Endothelial cell of umbilical vein (primary cell): ENCODE results near the gene EPB41L2. TPM values are rescaled to one million over a fixed set of nuclear protein-coding genes. Genes with fewer than 3 reads are reported as not detected.

ENCODE experiments used
- BruUV-seq: library from RNA; stranded (reverse); fragments of 400-500 nt; replicated peaks from 2 replicates; lab custom pipeline; 2021; lab: Mats Ljungman, UMichigan
- CTCF ChIA-PET: fragments of 300-600, 350-600 bp; sonication (Branson Sonifier 250); formaldehyde crosslinking; loops from one replicate; lab custom pipeline; 2021; ENCODE audit warnings: antibody characterized with exemption, inconsistent platforms; lab: Charles Lee
- POLR2A ChIA-PET: fragments of 300-600, 350-600 bp; sonication (Branson Sonifier 250); formaldehyde crosslinking; loops from one replicate; lab custom pipeline; 2021; ENCODE audit warnings: antibody characterized with exemption, inconsistent platforms; lab: Charles Lee
- DNase-seq: peaks from one replicate; pipeline ENCODE4 v3.0.0-alpha.2; 2011; ENCODE audit warnings: low read depth, low spot score
- FAIRE-seq: peaks from 2 replicates; lab custom pipeline; 2011; peaks lifted over from hg19 to GRCh38; lab: Jason Lieb, UNC
- H2AFZ ChIP-seq: 2 replicates; pipeline ENCODE4 v1.6.0; 2012; ENCODE audit warnings: low read depth, low read length, control low read depth, inconsistent platforms
- H3K27ac ChIP-seq: 2 replicates; pipeline ENCODE4 v1.5.1; 2011; ENCODE audit warnings: low read depth, mild to moderate bottlenecking, control low read depth, low read length, moderate library complexity; ENCODE audit not compliant: insufficient read depth
- H3K27me3 ChIP-seq, 2 experiments: 2 replicates each; pipeline versions ENCODE4 v1.6.0 to v1.6.1; 2011; ENCODE audit warnings: low read length in 2 of 2, mixed read lengths in 1 of 2; ENCODE audit not compliant: control insufficient read depth in 2 of 2, insufficient read depth in 2 of 2
- H3K36me3 ChIP-seq, 2 experiments: 2 replicates in 1 of 2; 3 replicates in 1 of 2; pipeline ENCODE4 v1.5.1; 2011; ENCODE audit warnings: low read length in 2 of 2, mild to moderate bottlenecking in 1 of 2, moderate library complexity in 1 of 2; ENCODE audit not compliant: control insufficient read depth in 2 of 2, insufficient read depth in 2 of 2; ENCODE audit errors: extremely low read depth in 1 of 2
- H3K4me1 ChIP-seq: 3 replicates; pipeline ENCODE4 v1.5.1; 2011; ENCODE audit warnings: mild to moderate bottlenecking, low read length; ENCODE audit not compliant: control insufficient read depth, insufficient read depth; ENCODE audit errors: extremely low read depth
- H3K4me2 ChIP-seq: 2 replicates; pipeline ENCODE4 v1.6.1; 2011; ENCODE audit warnings: low read length, control low read depth, mixed read lengths; ENCODE audit not compliant: insufficient read depth
- H3K4me3 ChIP-seq, 3 experiments: fragments of 200-600 bp in 1 of 3; sonication (generic), shearing (Covaris generic) in 1 of 3; replicated peaks in 1 of 3; 2 replicates each; pipeline ENCODE4 v1.5.1; 2011 to 2016; ENCODE audit warnings: control low read depth in 3 of 3, low read length in 3 of 3, mild to moderate bottlenecking in 2 of 3, inconsistent platforms in 1 of 3, low read depth in 1 of 3, moderate library complexity in 1 of 3; ENCODE audit not compliant: insufficient read depth in 1 of 3
- H3K79me2 ChIP-seq: 2 replicates; pipeline ENCODE4 v1.6.0; 2012; ENCODE audit warnings: low read length, inconsistent platforms; ENCODE audit not compliant: control insufficient read depth, insufficient read depth
- H3K9ac ChIP-seq: replicated peaks from 2 replicates; pipeline ENCODE3; 2011; ENCODE audit warnings: low read length, control low read depth; ENCODE audit not compliant: insufficient read depth; ENCODE audit errors: extremely low read depth
- H3K9me1 ChIP-seq: replicated peaks from 3 replicates; pipeline ENCODE4 v1.6.0; 2011; ENCODE audit warnings: mild to moderate bottlenecking, low read length; ENCODE audit not compliant: control insufficient read depth, insufficient read depth; ENCODE audit errors: extremely low read depth
- H3K9me3 ChIP-seq: replicated peaks from 2 replicates; pipeline ENCODE4 v1.5.1; 2012; ENCODE audit warnings: low read length, inconsistent platforms; ENCODE audit not compliant: control insufficient read depth, insufficient read depth
- H4K20me1 ChIP-seq: replicated peaks from 2 replicates; pipeline ENCODE3; 2011; ENCODE audit warnings: mild to moderate bottlenecking, low read length; ENCODE audit not compliant: control insufficient read depth, insufficient read depth; ENCODE audit errors: extremely low read depth
- CTCF ChIP-seq, 2 donors: IDR thresholded peaks; 1 replicate in 1 of 2; 2 replicates in 1 of 2; pipeline ENCODE4 v1.5.1; 2011; ENCODE audit warnings: low read length in 2 of 2, mild to moderate bottlenecking in 2 of 2, moderate library complexity in 2 of 2, control low read depth in 1 of 2, inconsistent platforms in 1 of 2, low read depth in 1 of 2; ENCODE audit not compliant: insufficient read depth in 1 of 2; ENCODE audit errors: extremely low read depth in 1 of 2
- EZH2 ChIP-seq: IDR thresholded peaks from 2 replicates; pipeline ENCODE4 v1.6.1; 2012; ENCODE audit warnings: borderline replicate concordance, low read depth, mild to moderate bottlenecking, moderate library complexity, low read length, inconsistent platforms; ENCODE audit not compliant: severe bottlenecking
- FOS ChIP-seq: IDR thresholded peaks from 2 replicates; pipeline ENCODE4 v1.6.1; 2011; ENCODE audit warnings: mild to moderate bottlenecking, low read length, moderate library complexity, borderline replicate concordance; ENCODE audit not compliant: insufficient read depth
- GATA2 ChIP-seq: IDR thresholded peaks from 2 replicates; pipeline ENCODE4 v1.7.0; 2011; ENCODE audit warnings: low read depth, mild to moderate bottlenecking, moderate library complexity, mixed read lengths, low read length; ENCODE audit not compliant: insufficient read length, insufficient read depth
- JUN ChIP-seq: IDR thresholded peaks from 2 replicates; pipeline ENCODE4 v1.6.1; 2011; ENCODE audit warnings: borderline replicate concordance, low read depth; ENCODE audit not compliant: insufficient read length, insufficient read depth
- MAX ChIP-seq: IDR thresholded peaks from 2 replicates; pipeline ENCODE4 v1.6.1; 2011; ENCODE audit not compliant: insufficient read depth, insufficient read length
- MYC ChIP-seq: IDR thresholded peaks from one replicate; pipeline ENCODE4 v1.6.1; 2011; ENCODE audit warnings: mild to moderate bottlenecking, low read depth, low read length
- POLR2A ChIP-seq: IDR thresholded peaks from 2 replicates; pipeline ENCODE4 v1.6.1; 2012; ENCODE audit warnings: low read depth, mild to moderate bottlenecking, control low read depth, low read length
- POLR2AphosphoS5 ChIP-seq: IDR thresholded peaks from 2 replicates; pipeline ENCODE4 v1.6.1; 2012; ENCODE audit warnings: low read depth, mild to moderate bottlenecking, control low read depth, low read length, moderate library complexity; ENCODE audit not compliant: insufficient read depth
- dilution Hi-C: fragments of 300-500 bp; cut with MboI; formaldehyde crosslinking; loops from one replicate; pipeline ENCODE4 v1.15.0; 2019; ENCODE audit warnings: low sequenced_read_pairs; ENCODE audit not compliant: extremely low pct_ligation_motif_present
- intact Hi-C: fragments of 100-400 bp; cut with micrococcal nuclease; formaldehyde crosslinking; loops from one replicate; pipeline ENCODE4 v1.10.0; 2022
- polyA plus RNA-seq, 4 experiments: library from polyadenylated mRNA; depleted of rRNA in 3 of 4; stranded (reverse) in 3 of 4; unstranded in 1 of 4; fragments of >200 nt; gene quantifications; 2 replicates each; pipeline versions ENCODE4 v1.2.1 to v1.2.3, GENCODE V29; 2011 to 2012; ENCODE audit warnings: missing spikeins in 1 of 4
- total RNA-seq: library from RNA; stranded (reverse); gene quantifications from 2 replicates; pipeline ENCODE4 v1.2.3, GENCODE V29; 2021

EPB41L2 gene
- total and polyA plus RNA-seq, 2 donors (not counting 3 experiments of a cell fraction or from before 2014, with no cell fraction given): 26.5 to 87.7 TPM

- TF ChIP-seq FOS (no peak), CTCF (IDR thresholded peaks at IDR 0.05; ENCODE audit: extremely low read depth in 1 of 2, insufficient read depth in 1 of 2, low read depth in 1 of 2, low read length in 2 of 2) (no peak), POLR2A (no peak), MYC (no peak), JUN (no peak), MAX (no peak), POLR2AphosphoS5 (no peak), GATA2 (no peak), EZH2 (no peak)
- intact Hi-C loops: no loop called here
- POLR2A ChIA-PET: no interaction called here
- Histone ChIP-seq H4K20me1 (no peaks in the 10 kb centered on the region), H3K9ac (no peak overlapping the region), H3K9me3 (no peaks in the 10 kb centered on the region), H3K4me3 (no peak overlapping the region), H2AFZ (no peak overlapping the region), H3K79me2 (no peaks in the 10 kb centered on the region), H3K4me2 (no peak overlapping the region), H3K27me3 (no peaks in the 10 kb centered on the region), H3K36me3 (no peaks in the 10 kb centered on the region), H3K4me1 (no peaks in the 10 kb centered on the region), H3K9me1 (no peaks in the 10 kb centered on the region), H3K27ac (no peak overlapping the region)
- FAIRE-seq (no peak), DNase-seq (no peak)
- CTCF ChIA-PET: interaction anchor here (1.4 kb wide), 1 partner anchor 10 kb away, joined by 3 read pairs; no protein-coding TSS in a partner anchor
- no TSS peak for BruUV-seq
- dilution Hi-C loops: no loop called here
Observed at GRCh38 chr6:130825772-130826441, 237.1 kb downstream of the EPB41L2 start.
